GM12801 (cell line): ENCODE data around the gene DTD1.

Experiments
- TF ChIP-seq, protein P1 (sequence below): IDR thresholded peaks from one replicate; pipeline ENCODE4 v1.5.1; 2011; ENCODE audit warnings: control low read depth; ENCODE audit not compliant: insufficient read length; ENCODE audit errors: extremely low read depth

Gene DTD1

DNA sequence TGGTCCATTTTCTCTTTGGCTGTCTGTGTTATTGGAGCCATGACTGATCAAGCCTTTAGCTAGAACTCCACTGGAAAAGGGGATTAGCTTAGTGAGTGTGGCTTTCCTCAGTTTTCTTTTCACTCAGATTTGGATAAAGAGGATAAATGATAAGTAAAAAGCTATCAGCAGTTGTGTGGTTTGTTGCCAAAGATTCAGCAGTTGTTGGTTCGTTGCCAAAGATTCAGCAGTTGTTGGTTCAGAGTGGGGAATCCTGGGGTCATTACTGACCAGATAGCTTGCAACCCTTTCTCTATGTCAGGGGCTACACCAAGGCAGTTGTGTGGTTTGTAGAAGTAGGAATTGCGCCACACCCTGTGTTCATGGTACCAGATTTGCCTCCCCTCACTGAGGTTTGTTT is 118.1 kb downstream of the DTD1 start:
- TF ChIP-seq, protein P1, sequence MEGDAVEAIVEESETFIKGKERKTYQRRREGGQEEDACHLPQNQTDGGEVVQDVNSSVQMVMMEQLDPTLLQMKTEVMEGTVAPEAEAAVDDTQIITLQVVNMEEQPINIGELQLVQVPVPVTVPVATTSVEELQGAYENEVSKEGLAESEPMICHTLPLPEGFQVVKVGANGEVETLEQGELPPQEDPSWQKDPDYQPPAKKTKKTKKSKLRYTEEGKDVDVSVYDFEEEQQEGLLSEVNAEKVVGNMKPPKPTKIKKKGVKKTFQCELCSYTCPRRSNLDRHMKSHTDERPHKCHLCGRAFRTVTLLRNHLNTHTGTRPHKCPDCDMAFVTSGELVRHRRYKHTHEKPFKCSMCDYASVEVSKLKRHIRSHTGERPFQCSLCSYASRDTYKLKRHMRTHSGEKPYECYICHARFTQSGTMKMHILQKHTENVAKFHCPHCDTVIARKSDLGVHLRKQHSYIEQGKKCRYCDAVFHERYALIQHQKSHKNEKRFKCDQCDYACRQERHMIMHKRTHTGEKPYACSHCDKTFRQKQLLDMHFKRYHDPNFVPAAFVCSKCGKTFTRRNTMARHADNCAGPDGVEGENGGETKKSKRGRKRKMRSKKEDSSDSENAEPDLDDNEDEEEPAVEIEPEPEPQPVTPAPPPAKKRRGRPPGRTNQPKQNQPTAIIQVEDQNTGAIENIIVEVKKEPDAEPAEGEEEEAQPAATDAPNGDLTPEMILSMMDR = no peak

DNA sequence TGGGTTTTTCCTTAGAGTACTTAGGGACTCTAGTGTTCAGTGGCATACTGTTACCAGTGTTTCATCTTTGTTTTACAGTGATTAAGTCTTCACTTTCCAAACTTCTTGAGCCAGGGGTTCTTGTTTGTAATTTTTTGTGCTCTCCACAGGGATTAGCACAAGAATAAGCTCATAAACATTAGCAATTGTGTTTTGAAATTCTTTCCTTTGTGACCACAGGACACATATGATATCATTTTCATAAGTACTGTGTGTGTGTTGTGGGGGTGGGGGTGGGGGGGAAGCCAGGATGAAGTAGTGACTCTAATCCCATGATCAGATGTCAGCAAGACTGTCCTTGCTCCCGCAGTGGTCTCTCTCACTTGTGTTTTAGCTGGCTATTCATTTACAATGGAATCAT is 124.3 kb downstream of the DTD1 start:
- TF ChIP-seq, protein P1 = no peak

DNA sequence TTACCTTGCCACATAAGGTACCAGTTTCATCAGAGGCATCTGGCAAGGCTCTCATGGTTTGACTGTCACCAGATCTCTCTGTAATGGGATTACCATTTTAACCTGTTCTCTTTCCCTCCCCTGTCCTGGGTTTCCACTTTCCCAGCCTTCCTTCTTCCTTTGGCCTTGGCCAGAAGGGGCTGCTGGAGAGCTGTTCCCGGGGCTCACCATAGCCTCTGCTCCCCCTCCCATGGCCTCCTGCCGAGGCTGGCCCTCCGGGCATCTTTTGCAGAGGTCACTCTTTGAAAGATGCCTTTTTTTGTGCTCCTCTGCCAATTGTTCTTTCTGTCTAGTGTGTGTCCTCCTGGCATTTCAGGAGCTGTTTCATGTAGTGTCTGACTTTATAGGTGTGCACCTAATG is 125.0 kb downstream of the DTD1 start:
- TF ChIP-seq, protein P1 = no peak

DNA sequence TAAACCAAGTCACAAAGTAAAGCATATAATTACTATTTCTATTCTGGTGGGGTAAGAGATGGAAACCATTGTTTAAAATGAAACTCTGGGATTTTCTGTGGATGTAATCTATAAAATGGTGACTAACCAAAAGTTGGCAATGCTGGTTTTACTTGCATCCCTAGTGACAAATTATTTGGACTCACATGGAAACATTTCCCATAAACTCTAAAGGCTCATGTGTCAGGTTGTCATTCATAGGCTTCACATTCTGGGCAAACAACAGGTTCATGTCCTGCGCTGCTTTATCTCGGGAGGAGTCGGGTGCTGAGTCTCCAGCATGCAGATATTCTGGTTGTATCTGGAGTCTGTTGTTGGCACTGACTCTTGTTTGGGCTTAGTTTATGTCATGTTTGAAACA is 127.7 kb downstream of the DTD1 start:
- TF ChIP-seq, protein P1 = no peak

DNA sequence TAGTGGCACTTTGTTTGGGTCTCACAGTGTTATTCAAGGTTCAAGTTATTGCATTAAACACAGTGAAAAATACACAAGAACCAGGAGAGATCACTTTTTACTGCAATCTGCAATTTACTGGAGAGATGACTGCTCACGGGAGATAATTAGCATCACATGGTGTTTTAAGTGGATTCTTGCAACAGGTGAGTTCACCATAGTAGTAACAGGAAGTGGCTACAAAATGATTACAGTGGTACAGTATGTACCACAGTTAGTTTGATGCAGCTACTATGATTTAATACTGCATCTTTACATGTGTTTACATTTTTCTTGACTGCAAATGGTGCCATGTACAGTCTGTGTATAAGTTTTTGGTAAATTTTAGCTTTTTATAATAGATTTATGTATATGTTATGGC is 129.2 kb downstream of the DTD1 start:
- TF ChIP-seq, protein P1 = no peak

DNA sequence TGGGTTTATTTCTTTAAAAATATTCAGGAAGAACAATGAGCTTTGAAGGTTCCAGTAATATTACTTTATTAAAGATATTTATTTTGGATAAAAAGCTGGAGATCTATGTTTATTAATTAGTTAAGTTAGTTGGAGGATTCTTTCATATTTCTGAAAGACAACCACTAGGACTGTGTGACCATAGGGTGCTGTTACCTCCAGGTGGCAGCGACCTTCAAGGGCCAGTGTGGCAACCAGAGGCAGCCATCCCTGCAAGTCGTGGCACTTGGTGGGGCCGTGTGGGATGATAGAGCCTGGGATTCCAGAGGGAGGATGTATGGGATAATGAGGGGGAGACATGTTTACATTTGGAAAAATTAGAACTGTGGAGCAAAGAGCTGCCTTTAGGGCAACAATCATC is 130.3 kb downstream of the DTD1 start:
- TF ChIP-seq, protein P1 = no peak

DNA sequence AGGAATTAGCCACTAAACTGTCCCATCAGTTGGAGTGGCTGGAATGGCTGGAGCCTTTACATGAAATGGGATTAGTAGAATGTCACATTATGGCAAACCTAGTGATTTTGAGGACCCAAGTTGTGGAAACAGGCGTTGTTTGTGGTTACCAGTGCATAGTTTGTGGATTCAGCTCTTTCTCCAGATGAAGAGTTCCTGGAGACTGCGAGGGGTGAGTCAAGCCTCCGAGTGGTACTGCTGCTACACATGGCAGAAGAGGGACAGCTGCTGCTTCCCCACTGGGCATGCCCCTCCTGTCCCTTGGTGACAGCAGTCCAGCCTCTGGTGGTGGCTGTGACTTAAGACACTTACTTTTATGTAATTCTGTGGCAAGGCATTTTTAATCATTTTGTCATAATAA is 131.6 kb downstream of the DTD1 start:
- TF ChIP-seq, protein P1 = no peak
